Heart left ventricle (tissue), 13 donors: ENCODE data around the gene KRT80.

ENCODE experiments used
- CTCF ChIP-seq, 12 donors: fragments of 200-600 bp; sonication (generic) in 4 of 12; IDR thresholded peaks; one replicate each; pipeline versions ENCODE4 v1.5.0 to v1.8.0; 2018 to 2022; ENCODE audit warnings: antibody characterized with exemption in 12 of 12, mild to moderate bottlenecking in 5 of 12
- POLR2A ChIP-seq, 2 donors: fragments of 450-650 bp; IDR thresholded peaks; one replicate each; pipeline ENCODE4 v1.6.1; 2017; ENCODE audit warnings: antibody characterized with exemption in 2 of 2, mild to moderate bottlenecking in 2 of 2, moderate library complexity in 2 of 2
- donor health status: ischemic (EF 13 %, LVEDD 7.1; RV severe dilation, severe dysfunction).
- donor health status: DM: no; HTN: yes; CAD: no.
- donor health status: DM: no; HTN: no; CAD: no.
- donor health status: ischemic (EF 25% LVEDD 6.9; RV normal size, moderate dysfunction).
- donor health status: ischemic (EF 25% LVEDD 5.7; RV mildly dilated, moderate dysfunction).
- donor health status: ischemic (EF 35%, LVEDD 5.7; RV mildly dilated, moderate dysfunction).
- donor health status: nonischemic (EF 11% LVEDD 7.7; RV severe dilation, severe dysfunction).
- donor health status: DM: yes; HTN: yes; CAD: no.
- donor health status: PGD.
- donor health status: ischemic (EF 29% LVEDD 5.4; RV normal size, mild dysfunction).
- donor health status: nonischemic (EF 23%, LVEDD 6.1; RV moderate dilation, normal function).

- TF ChIP-seq CTCF (IDR thresholded peaks at IDR 0.05) (no peak), POLR2A (IDR thresholded peaks at IDR 0.05) (no peak)
Measured at GRCh38 chr12:52137746-52138145, 54.1 kb downstream of the KRT80 start.
